Fibroblast of skin of back (primary cell): ENCODE measurements around the gene GBX2.
"Not testable (repeated sequence)": the region's sequence is repeated elsewhere in the genome, so short reads cannot be mapped to it uniquely, and the experiment has no call there.

Experiments
- DNase-seq: peaks from one replicate; pipeline ENCODE4 v3.0.0-alpha.2; 2013

Gene GBX2

GRCh38 chr2:236155406-236155805, 12.8 kb downstream of the GBX2 start:
- no peak for DNase-seq

- DNase-seq: no peak
Observed at GRCh38 chr2:236146436-236146835, 21.8 kb downstream of the GBX2 start.

- DNase-seq: no peak
Observed at GRCh38 chr2:236143811-236144210, 24.4 kb downstream of the GBX2 start.

- not testable (repeated sequence) for DNase-seq
Observed at GRCh38 chr2:236141616-236142015, 26.6 kb downstream of the GBX2 start.

GRCh38 chr2:236137066-236137465, 31.1 kb downstream of the GBX2 start:
- no peak for DNase-seq

- no peak for DNase-seq
Observed at GRCh38 chr2:236136538-236136937, 31.6 kb downstream of the GBX2 start.

- DNase-seq: no peak
Observed at GRCh38 chr2:236133410-236134012, 34.7 kb downstream of the GBX2 start.

GRCh38 chr2:236131073-236131692, 37.0 kb downstream of the GBX2 start:
- no peak for DNase-seq

GRCh38 chr2:236130349-236130998, 37.7 kb downstream of the GBX2 start:
- DNase-seq: no peak

GRCh38 chr2:236129935-236130334, 38.3 kb downstream of the GBX2 start:
- DNase-seq: no peak

- no peak for DNase-seq
Observed at GRCh38 chr2:236128321-236128720, 39.9 kb downstream of the GBX2 start.

- no peak for DNase-seq
Observed at GRCh38 chr2:236127010-236127409, 41.2 kb downstream of the GBX2 start.

- no peak for DNase-seq
Observed at GRCh38 chr2:236125541-236125940, 42.6 kb downstream of the GBX2 start.

- no peak for DNase-seq
Observed at GRCh38 chr2:236124182-236124893, 43.8 kb downstream of the GBX2 start.

- no peak for DNase-seq
Observed at GRCh38 chr2:236123716-236124115, 44.5 kb downstream of the GBX2 start.

GRCh38 chr2:236122236-236122635, 46.0 kb downstream of the GBX2 start:
- DNase-seq: no peak

- peak; percentile 31 for DNase-seq
Observed at GRCh38 chr2:236121546-236121945, 46.6 kb downstream of the GBX2 start.

- no peak for DNase-seq
Observed at GRCh38 chr2:236120829-236121228, 47.4 kb downstream of the GBX2 start.

- DNase-seq: no peak
Observed at GRCh38 chr2:236120141-236120601, 48.0 kb downstream of the GBX2 start.

- no peak for DNase-seq
Observed at GRCh38 chr2:236119476-236119875, 48.7 kb downstream of the GBX2 start.

- no peak for DNase-seq
Observed at GRCh38 chr2:236119003-236119402, 49.2 kb downstream of the GBX2 start.

GRCh38 chr2:236117861-236118269, 50.3 kb downstream of the GBX2 start:
- no peak for DNase-seq

GRCh38 chr2:236117401-236117800, 50.8 kb downstream of the GBX2 start:
- DNase-seq: no peak
